ENCODE data around the gene STX2.

DNA sequence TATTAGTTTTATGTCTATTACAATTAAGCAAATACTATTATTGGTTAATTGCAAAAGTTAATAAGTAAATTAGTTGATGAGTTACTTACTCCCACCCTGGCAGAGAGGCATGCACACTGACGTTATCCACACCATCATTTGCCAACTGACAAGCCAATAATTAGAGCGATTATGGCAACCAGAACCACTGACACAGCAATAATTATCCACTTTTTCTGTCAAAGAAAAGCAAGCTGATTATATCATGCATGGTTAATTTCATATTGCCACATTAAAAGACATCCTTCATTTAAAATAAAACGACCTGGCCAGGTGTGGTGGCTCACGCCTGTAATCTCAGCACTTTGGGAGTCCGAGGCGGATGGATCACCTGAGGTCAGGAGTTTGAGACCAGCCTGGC is 43.1 kb downstream of the STX2 start:
- TF ChIP-seq SNAI2 (CRISPR knock-in tag; IDR thresholded peaks at IDR 0.05) (no peak), ZNF70 (CRISPR knock-in tag; IDR thresholded peaks at IDR 0.05) (no peak), TSHZ2 (CRISPR knock-in tag; IDR thresholded peaks at IDR 0.05) (no peak), ZNF565 (CRISPR knock-in tag; conservative IDR thresholded peaks at IDR 0.05; ENCODE audit: low read depth) (no peak), CREB5 (CRISPR knock-in tag; IDR thresholded peaks at IDR 0.05; ENCODE audit: low read depth) (no peak), ZFP3 (CRISPR knock-in tag; IDR thresholded peaks at IDR 0.05) (no peak), TCF4 (CRISPR knock-in tag; IDR thresholded peaks at IDR 0.05; ENCODE audit: borderline replicate concordance) (no peak), RARB (CRISPR knock-in tag; IDR thresholded peaks at IDR 0.05) (no peak), CSRNP3 (CRISPR knock-in tag; IDR thresholded peaks at IDR 0.05) (no peak), POU6F1 (CRISPR knock-in tag; IDR thresholded peaks at IDR 0.05; ENCODE audit: borderline replicate concordance, low read depth) (no peak)
- TF ChIP-seq, protein P1, sequence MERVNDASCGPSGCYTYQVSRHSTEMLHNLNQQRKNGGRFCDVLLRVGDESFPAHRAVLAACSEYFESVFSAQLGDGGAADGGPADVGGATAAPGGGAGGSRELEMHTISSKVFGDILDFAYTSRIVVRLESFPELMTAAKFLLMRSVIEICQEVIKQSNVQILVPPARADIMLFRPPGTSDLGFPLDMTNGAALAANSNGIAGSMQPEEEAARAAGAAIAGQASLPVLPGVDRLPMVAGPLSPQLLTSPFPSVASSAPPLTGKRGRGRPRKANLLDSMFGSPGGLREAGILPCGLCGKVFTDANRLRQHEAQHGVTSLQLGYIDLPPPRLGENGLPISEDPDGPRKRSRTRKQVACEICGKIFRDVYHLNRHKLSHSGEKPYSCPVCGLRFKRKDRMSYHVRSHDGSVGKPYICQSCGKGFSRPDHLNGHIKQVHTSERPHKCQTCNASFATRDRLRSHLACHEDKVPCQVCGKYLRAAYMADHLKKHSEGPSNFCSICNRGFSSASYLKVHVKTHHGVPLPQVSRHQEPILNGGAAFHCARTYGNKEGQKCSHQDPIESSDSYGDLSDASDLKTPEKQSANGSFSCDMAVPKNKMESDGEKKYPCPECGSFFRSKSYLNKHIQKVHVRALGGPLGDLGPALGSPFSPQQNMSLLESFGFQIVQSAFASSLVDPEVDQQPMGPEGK (CRISPR knock-in tag; IDR thresholded peaks at IDR 0.05; ENCODE audit: borderline replicate concordance), result no peak

All from SK-N-SH treated with all-trans-retinoic acid at 6 μM for 48 hours (cell line).